Measurements from ENCODE around the gene HNRNPLL. TPM values are rescaled to one million over a fixed set of nuclear protein-coding genes. Genes with fewer than 3 reads are reported as not detected.
"Not testable (repeated sequence)": the region's sequence is repeated elsewhere in the genome, so short reads cannot be mapped to it uniquely, and the experiment has no call there.

Gene HNRNPLL
- total and polyA plus RNA-seq, 4 experiments from 2014 or later = 71.2 to 105 (median 88.9) TPM

DNA sequence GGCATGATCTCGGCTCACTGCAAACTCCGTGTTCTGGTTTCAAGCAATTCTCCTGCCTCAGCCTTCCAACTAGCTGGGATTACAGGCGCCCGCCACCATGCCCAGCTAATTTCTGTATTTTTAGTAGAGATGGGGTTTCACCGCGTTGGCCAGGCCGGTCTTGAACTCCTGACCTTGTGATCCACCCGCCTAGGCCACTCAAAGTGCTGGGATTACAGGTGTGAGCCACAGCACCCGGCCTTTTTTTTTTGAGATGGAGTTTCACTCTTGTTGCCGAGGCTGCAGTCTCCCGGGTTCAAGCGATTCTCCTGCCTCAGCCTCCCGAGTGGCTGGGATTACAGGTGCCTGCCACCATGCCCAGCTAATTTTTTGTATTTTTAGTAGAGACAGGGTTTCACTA, 65.4 kb downstream of the HNRNPLL start:
- H3K4me3 ChIP-seq (ENCODE audit: low read length in 2 of 2); H3K9me3 Mint-ChIP-seq; H3K36me3 ChIP-seq (ENCODE audit: insufficient read depth, low read length); DNase-seq; H3K27me3 Mint-ChIP-seq; H3K27ac ChIP-seq (ENCODE audit: low read depth, low read length); H3K9me3 ChIP-seq (ENCODE audit: control insufficient read depth in 1 of 2, low read length in 2 of 2); H3K27me3 ChIP-seq (ENCODE audit: insufficient read depth, low read length); intact Hi-C loops (cut with micrococcal nuclease); H3K36me3 Mint-ChIP-seq; H3K27ac Mint-ChIP-seq: not testable (repeated sequence)
- peak overlapping the region in 1 of 8 donors; percentile 42 for H3K4me3 Mint-ChIP-seq
- H3K4me1 ChIP-seq (ENCODE audit: insufficient read depth, low read length) = peaks cover 17% of the 10 kb centered on the region
- H3K4me1 Mint-ChIP-seq = peaks cover 6 to 12% (median 11%) of the 10 kb centered on the region in 4 donors
- ChIA-PET CTCF (ENCODE audit: partially characterized antibody) (interaction anchor here (0.7 to 8.3 kb wide), 18 partner anchors 9 to 226 kb away, joined by 3 to 96 read pairs (median 6); no protein-coding TSS in a partner anchor), POLR2A (ENCODE audit: partially characterized antibody) (interaction anchor here (0.8 to 2.2 kb wide), 4 partner anchors 45 to 214 kb away, joined by 3 to 10 read pairs (median 4); partner anchors contain the start of gene SRSF7)

DNA sequence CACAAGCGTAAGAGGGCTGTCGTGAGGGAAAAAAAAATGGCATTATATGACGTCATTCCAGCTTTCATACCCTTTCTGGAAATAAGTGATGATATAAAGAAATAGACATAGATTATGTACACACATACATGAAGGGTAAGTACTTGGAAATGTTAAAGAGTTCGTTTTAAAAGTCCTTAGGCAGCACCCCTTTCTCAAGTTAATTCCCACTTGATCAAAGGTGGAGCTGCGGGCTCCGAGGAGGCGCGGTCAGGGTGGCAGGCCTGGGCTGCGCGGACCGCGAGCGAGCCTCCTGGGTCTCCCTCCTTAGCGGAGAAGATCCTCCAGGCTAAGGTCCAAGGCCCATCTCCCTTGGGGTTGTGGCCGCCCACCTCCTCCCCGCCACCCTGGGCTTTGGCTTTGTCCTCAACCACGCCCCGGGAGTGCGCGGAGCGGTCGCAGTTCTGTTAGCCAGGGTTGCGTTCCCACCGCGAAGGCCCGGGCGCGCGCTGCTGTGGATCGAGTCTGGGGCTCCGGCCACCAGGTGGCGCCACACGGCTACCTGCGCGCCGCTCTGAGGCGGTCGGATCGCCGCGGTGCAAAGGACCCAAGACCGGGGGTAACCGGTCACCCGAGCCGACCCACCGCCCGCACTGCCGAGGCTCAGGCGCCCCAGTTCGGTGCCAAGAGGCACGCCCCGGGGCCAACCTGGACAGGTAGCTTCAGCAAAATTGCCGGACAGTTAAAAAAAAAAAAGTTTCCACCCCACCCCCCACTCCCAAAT, 66.8 kb downstream of the HNRNPLL start:
- Histone ChIP-seq H3K27me3 (ENCODE audit: insufficient read depth, low read length) (no peaks in the 10 kb centered on the region), H3K4me1 (ENCODE audit: insufficient read depth, low read length) (peaks cover 9% of the 10 kb centered on the region), H3K9me3 (ENCODE audit: control insufficient read depth in 1 of 2, low read length in 2 of 2) (no peaks in the 10 kb centered on the region), H3K27ac (ENCODE audit: low read depth, low read length) (no peak overlapping the region), H3K36me3 (ENCODE audit: insufficient read depth, low read length) (no peaks in the 10 kb centered on the region), H3K4me3 (ENCODE audit: low read length in 2 of 2) (peak overlapping the region; percentile 47 to 52)
- peak overlapping the region; percentile 25 to 77 (median 52) for H3K4me3 Mint-ChIP-seq
- intact Hi-C loops (cut with micrococcal nuclease) = loop anchor here (1.0 kb wide), 4 partner anchors 67 to 299 kb away; no protein-coding TSS in a partner anchor
- DNase-seq = peak; percentile 60 to 77 (median 70)
- peak overlapping the region in 1 of 7 donors; percentile 36 for H3K27ac Mint-ChIP-seq
- peaks cover 0 to 6% (median 2%) of the 10 kb centered on the region in 4 donors for H3K4me1 Mint-ChIP-seq
- peaks cover 0 to 2% of the 10 kb centered on the region in 2 donors for H3K27me3 Mint-ChIP-seq
- ChIA-PET CTCF (ENCODE audit: partially characterized antibody) (interaction anchor here (0.6 to 8.3 kb wide), 33 partner anchors 10 to 452 kb away, joined by 3 to 96 read pairs (median 5); partner anchors contain the start of gene SRSF7), POLR2A (ENCODE audit: partially characterized antibody) (interaction anchor here (1.1 to 2.2 kb wide), 4 partner anchors 46 to 215 kb away, joined by 3 to 10 read pairs (median 5); partner anchors contain the start of gene SRSF7)
- peaks cover 0 to 5% (median 0%) of the 10 kb centered on the region in 8 donors for H3K9me3 Mint-ChIP-seq
- no peaks in the 10 kb centered on the region for H3K36me3 Mint-ChIP-seq

DNA sequence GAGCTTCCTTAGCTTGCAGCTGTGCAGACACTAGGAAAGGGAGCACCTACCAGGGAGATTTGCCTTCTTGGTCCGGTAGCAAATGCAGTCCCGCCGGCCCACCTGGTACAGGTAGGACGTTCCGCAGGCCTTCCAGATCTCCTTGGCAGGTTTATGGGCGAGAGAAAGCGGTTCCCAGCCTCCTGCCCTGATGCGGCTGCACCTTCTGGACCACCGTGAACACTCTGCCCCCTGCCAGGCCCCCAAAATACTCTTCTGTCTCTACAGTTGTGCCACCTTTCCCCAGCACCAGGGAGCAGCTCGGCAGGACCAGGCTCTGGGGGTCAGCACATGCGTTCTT, 67.4 kb downstream of the HNRNPLL start:
- ChIA-PET CTCF (ENCODE audit: partially characterized antibody) (interaction anchor here (0.6 to 8.3 kb wide), 25 partner anchors 11 to 300 kb away, joined by 3 to 96 read pairs (median 6); partner anchors contain the start of gene SRSF7), POLR2A (ENCODE audit: partially characterized antibody) (interaction anchor here (1.6 kb wide), 1 partner anchor 206 kb away, joined by 6 read pairs; no protein-coding TSS in a partner anchor)
- H3K27me3 Mint-ChIP-seq = peaks cover 2 to 3% of the 10 kb centered on the region in 2 donors
- intact Hi-C loops (cut with micrococcal nuclease) = no loop called here
- H3K36me3 Mint-ChIP-seq = no peaks in the 10 kb centered on the region
- Histone ChIP-seq H3K4me3 (ENCODE audit: low read length in 2 of 2) (no peak overlapping the region), H3K9me3 (ENCODE audit: control insufficient read depth in 1 of 2, low read length in 2 of 2) (no peaks in the 10 kb centered on the region), H3K27ac (ENCODE audit: low read depth, low read length) (no peak overlapping the region), H3K4me1 (ENCODE audit: insufficient read depth, low read length) (peaks cover 9% of the 10 kb centered on the region), H3K27me3 (ENCODE audit: insufficient read depth, low read length) (no peaks in the 10 kb centered on the region), H3K36me3 (ENCODE audit: insufficient read depth, low read length) (no peaks in the 10 kb centered on the region)
- H3K27ac Mint-ChIP-seq = peak overlapping the region in 1 of 7 donors; percentile 36
- no peak for DNase-seq
- peaks cover 0 to 5% (median 0%) of the 10 kb centered on the region in 8 donors for H3K9me3 Mint-ChIP-seq
- peaks cover 0 to 6% (median 2%) of the 10 kb centered on the region in 4 donors for H3K4me1 Mint-ChIP-seq
- H3K4me3 Mint-ChIP-seq = peak overlapping the region in 4 of 8 donors; percentile 3 to 57 (median 24)

DNA sequence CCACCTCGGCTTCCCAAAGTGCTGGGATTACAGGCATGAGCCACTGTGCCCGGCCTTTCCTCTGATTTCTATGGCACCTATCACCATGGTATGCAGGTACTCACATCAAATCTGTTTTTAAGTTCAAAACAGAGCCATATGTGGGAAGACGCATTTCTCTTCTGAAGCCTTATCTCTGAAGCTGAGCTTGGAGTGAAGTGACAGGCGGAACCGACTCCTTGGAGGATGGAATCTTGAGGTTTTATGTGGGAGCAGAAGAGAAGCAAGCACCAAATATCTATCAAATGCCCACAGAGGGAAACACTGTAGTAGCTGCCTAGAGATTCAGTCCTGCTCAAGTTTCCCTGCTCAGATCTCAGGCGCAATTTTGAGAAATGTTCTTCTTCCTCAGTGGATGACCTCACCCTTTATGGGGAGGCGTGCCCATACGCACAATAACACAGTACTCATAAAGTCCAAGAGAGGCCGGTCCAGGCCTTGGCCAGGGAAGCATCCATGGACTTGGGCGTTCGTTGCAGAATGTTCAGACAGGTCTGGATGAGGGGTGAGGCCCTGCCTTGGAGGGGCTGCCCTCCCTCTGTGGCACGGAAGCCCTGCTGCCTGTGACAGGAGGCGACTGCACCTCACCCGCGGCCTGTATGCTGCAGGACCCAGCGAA, 67.9 kb downstream of the HNRNPLL start:
- no peaks in the 10 kb centered on the region for H3K36me3 ChIP-seq (ENCODE audit: insufficient read depth, low read length)
- no peak overlapping the region for H3K27ac ChIP-seq (ENCODE audit: low read depth, low read length)
- H3K4me3 ChIP-seq (ENCODE audit: low read length in 2 of 2) = no peak overlapping the region
- no peaks in the 10 kb centered on the region for H3K27me3 ChIP-seq (ENCODE audit: insufficient read depth, low read length)
- H3K9me3 Mint-ChIP-seq = peaks cover 0 to 5% (median 0%) of the 10 kb centered on the region in 8 donors
- peaks cover 0 to 6% (median 2%) of the 10 kb centered on the region in 4 donors for H3K4me1 Mint-ChIP-seq
- peaks cover 3 to 6% of the 10 kb centered on the region in 2 donors for H3K27me3 Mint-ChIP-seq
- no peak for DNase-seq
- H3K36me3 Mint-ChIP-seq = no peaks in the 10 kb centered on the region
- ChIA-PET CTCF (ENCODE audit: partially characterized antibody) (interaction anchor here (0.6 to 8.3 kb wide), 22 partner anchors 15 to 301 kb away, joined by 3 to 96 read pairs (median 6); partner anchors contain the start of gene SRSF7), POLR2A (ENCODE audit: partially characterized antibody) (interaction anchor here (1.0 to 1.6 kb wide), 2 partner anchors 206 to 207 kb away, joined by 3 to 6 read pairs; no protein-coding TSS in a partner anchor)
- intact Hi-C loops (cut with micrococcal nuclease) = no loop called here
- peak overlapping the region in 3 of 8 donors; percentile 6 to 15 (median 13) for H3K4me3 Mint-ChIP-seq
- H3K4me1 ChIP-seq (ENCODE audit: insufficient read depth, low read length) = peaks cover 9% of the 10 kb centered on the region
- H3K9me3 ChIP-seq (ENCODE audit: control insufficient read depth in 1 of 2, low read length in 2 of 2) = no peaks in the 10 kb centered on the region
- peak overlapping the region in 1 of 7 donors; percentile 25 for H3K27ac Mint-ChIP-seq

DNA sequence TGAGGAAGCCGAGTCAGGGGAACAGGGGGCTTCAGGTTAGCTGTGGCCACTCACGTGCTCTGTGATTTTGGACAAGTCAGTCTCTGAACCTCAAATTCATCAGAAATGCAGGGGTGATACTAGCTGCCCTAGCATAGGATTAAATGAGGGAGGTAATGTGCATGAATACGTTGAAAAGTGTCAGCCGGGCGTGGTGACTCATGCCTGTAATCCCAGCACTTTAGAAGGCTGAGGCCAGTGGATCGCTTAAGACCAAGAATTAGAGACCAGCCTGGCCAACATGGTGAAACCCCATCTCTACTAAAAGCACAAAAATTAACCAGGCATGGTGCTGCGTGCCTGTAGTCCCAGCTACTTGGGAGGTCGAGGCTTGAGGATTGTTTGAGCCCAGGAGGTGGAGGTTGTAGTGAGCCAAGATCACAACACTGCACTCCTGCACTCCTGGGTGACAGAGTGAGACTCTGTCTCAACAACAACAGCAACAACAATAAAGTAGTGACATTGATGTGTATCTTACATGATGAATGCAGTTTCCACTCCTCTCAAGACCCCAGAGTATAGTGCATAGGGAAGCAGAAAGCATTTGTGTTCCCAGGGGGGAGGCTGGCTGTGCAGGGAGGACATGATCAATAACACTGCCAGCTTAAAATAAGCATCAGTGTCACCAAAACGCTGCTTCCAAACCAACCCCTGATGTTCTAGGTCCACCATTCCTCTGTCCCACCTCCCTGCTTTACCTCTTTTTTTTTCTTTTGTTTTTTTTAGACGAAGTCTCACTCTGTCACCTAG, 68.8 kb downstream of the HNRNPLL start:
- CTCF ChIA-PET (ENCODE audit: partially characterized antibody) = interaction anchor here (0.7 to 3.7 kb wide), 8 partner anchors 16 to 207 kb away, joined by 3 to 13 read pairs (median 4); no protein-coding TSS in a partner anchor
- peaks cover 9% of the 10 kb centered on the region for H3K4me1 ChIP-seq (ENCODE audit: insufficient read depth, low read length)
- DNase-seq = no peak
- H3K27ac ChIP-seq (ENCODE audit: low read depth, low read length) = no peak overlapping the region
- no peaks in the 10 kb centered on the region for H3K36me3 Mint-ChIP-seq
- no peaks in the 10 kb centered on the region for H3K9me3 ChIP-seq (ENCODE audit: control insufficient read depth in 1 of 2, low read length in 2 of 2)
- H3K27me3 Mint-ChIP-seq = peaks cover 2 to 10% of the 10 kb centered on the region in 2 donors
- no peaks in the 10 kb centered on the region for H3K36me3 ChIP-seq (ENCODE audit: insufficient read depth, low read length)
- POLR2A ChIA-PET (ENCODE audit: partially characterized antibody) = interaction anchor here (0.6 to 1.7 kb wide), 5 partner anchors 8 to 217 kb away, joined by 3 to 8 read pairs (median 3); partner anchors contain the start of gene SRSF7
- peaks cover 0 to 4% (median 0%) of the 10 kb centered on the region in 8 donors for H3K9me3 Mint-ChIP-seq
- peak overlapping the region in 1 of 7 donors; percentile 42 for H3K27ac Mint-ChIP-seq
- intact Hi-C loops (cut with micrococcal nuclease) = no loop called here
- H3K4me3 Mint-ChIP-seq = no peak overlapping the region
- H3K4me1 Mint-ChIP-seq = peaks cover 0 to 6% (median 3%) of the 10 kb centered on the region in 4 donors
- no peaks in the 10 kb centered on the region for H3K27me3 ChIP-seq (ENCODE audit: insufficient read depth, low read length)
- H3K4me3 ChIP-seq (ENCODE audit: low read length in 2 of 2) = no peak overlapping the region

DNA sequence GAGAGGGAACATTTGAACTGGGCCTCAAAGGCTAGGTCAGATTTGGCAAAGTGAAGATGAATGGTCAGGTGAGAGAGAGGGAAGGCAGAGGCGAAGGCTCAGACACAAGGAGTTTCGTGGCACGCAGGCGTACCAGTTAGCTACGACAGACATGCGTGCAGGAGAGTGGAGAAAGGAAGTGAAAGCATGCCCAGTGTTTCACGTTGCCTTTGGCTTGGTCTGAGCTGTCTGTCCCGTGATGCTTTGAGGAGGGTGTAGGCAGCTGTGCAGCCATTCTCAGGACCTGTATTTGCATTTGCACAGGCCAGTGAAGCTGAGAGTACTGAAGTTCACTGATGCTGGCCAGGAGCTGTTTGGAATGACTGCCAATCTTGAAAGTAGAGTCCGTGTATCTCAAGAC, 69.5 kb downstream of the HNRNPLL start:
- Mint-ChIP-seq H3K27me3 (peaks cover 2 to 13% of the 10 kb centered on the region in 2 donors), H3K9me3 (peaks cover 0 to 4% (median 0%) of the 10 kb centered on the region in 8 donors), H3K27ac (peak overlapping the region in 2 of 7 donors; percentile 25 to 42), H3K4me3 (peak overlapping the region in 4 of 8 donors; percentile 11 to 23 (median 20)), H3K4me1 (peaks cover 0 to 10% (median 7%) of the 10 kb centered on the region in 4 donors), H3K36me3 (no peaks in the 10 kb centered on the region)
- Histone ChIP-seq H3K4me3 (ENCODE audit: low read length in 2 of 2) (no peak overlapping the region), H3K36me3 (ENCODE audit: insufficient read depth, low read length) (no peaks in the 10 kb centered on the region), H3K27ac (ENCODE audit: low read depth, low read length) (no peak overlapping the region), H3K4me1 (ENCODE audit: insufficient read depth, low read length) (peaks cover 9% of the 10 kb centered on the region), H3K9me3 (ENCODE audit: control insufficient read depth in 1 of 2, low read length in 2 of 2) (no peaks in the 10 kb centered on the region), H3K27me3 (ENCODE audit: insufficient read depth, low read length) (no peaks in the 10 kb centered on the region)
- CTCF ChIA-PET (ENCODE audit: partially characterized antibody) = interaction anchor here (0.8 to 2.6 kb wide), 8 partner anchors 8 to 208 kb away, joined by 3 to 13 read pairs (median 4); no protein-coding TSS in a partner anchor
- no peak for DNase-seq
- POLR2A ChIA-PET (ENCODE audit: partially characterized antibody) = interaction anchor here (0.9 to 1.7 kb wide), 3 partner anchors 9 to 218 kb away, joined by 3 to 8 read pairs (median 5); partner anchors contain the start of gene SRSF7
- intact Hi-C loops (cut with micrococcal nuclease) = no loop called here
